HFF-Myc (cell line): ENCODE data around the gene COQ10A.
"Not testable (repeated sequence)": the region's sequence is repeated elsewhere in the genome, so short reads cannot be mapped to it uniquely, and the experiment has no call there.

ENCODE experiments used
- DNase-seq: peaks from one replicate; pipeline ENCODE4 v3.0.0-alpha.2; 2011; ENCODE audit warnings: low read depth; ENCODE audit errors: extremely low read depth
- H3K4me3 ChIP-seq: replicated peaks from 2 replicates; pipeline ENCODE4 v1.5.1; 2011; ENCODE audit warnings: low read depth, mild to moderate bottlenecking, control low read depth, low read length
- CTCF ChIP-seq: IDR thresholded peaks from 2 replicates; pipeline ENCODE4 v1.5.1; 2012; ENCODE audit warnings: mild to moderate bottlenecking, low read depth, low read length, control low read depth; ENCODE audit errors: missing control alignments

The COQ10A gene

GRCh38 chr12:56274299-56274698, 7.6 kb downstream of the COQ10A start:
- no peak for TF ChIP-seq CTCF

GRCh38 chr12:56278905-56279304, 12.2 kb downstream of the COQ10A start:
- no peak for TF ChIP-seq CTCF
- H3K4me3 ChIP-seq = no peak overlapping the region
- no peak for DNase-seq

More at GRCh38 chr12:56274299-56274698, 7.6 kb downstream of the COQ10A start:
- DNase-seq = no peak
- H3K4me3 ChIP-seq = no peak overlapping the region

DNA sequence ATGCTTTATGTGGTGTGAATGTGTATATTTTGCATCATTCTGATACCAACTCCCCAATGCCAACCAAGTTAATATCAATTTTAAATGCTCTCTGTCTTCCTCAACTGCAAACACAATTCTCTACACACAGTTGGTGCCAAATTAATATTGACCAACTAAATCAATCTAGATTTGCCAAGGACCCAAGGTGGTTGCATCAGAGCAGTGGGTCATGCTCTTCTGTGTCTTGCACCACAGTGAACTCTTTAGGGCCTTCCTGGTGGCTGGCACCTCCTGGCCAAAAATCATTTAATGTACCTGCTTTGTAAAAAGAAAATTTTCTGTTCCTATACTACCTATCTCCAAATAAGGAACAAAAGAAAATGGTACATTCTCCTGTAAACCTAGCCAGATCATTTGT, 14.1 kb downstream of the COQ10A start:
- DNase-seq = no peak
- no peak for TF ChIP-seq CTCF
- H3K4me3 ChIP-seq = no peak overlapping the region

- TF ChIP-seq CTCF = no peak
- H3K4me3 ChIP-seq = no peak overlapping the region
- DNase-seq = no peak
These were observed 15.3 kb downstream of the COQ10A start for GRCh38 chr12:56282030-56282429.

GRCh38 chr12:56282579-56282978, 15.8 kb downstream of the COQ10A start:
- DNase-seq = no peak
- TF ChIP-seq CTCF = no peak
- no peak overlapping the region for H3K4me3 ChIP-seq

DNA sequence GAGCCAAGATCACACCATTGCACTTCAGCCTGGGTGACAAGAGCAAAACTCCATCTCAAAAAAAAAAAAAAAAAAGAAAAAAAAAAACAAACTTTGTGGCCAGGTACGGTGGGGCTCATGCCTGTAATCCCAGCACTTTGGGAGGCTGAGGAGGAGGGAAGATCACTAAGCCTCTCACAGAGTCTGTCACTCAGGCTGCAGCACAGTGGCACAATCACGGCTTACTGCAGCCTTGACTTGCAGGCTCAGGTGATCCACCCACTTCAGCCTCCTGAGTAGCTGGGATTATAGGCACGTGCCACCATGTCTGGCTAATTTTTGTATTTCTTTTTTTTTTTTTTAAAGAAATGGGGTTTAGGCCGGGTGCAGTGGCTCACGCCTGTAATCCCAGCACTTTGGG, 17.5 kb downstream of the COQ10A start:
- H3K4me3 ChIP-seq, DNase-seq: not testable (repeated sequence)

GRCh38 chr12:56286044-56286830, 19.5 kb downstream of the COQ10A start:
- no peak for TF ChIP-seq CTCF
- DNase-seq = no peak
- no peak overlapping the region for H3K4me3 ChIP-seq
